ENCODE data around the gene CLIP4.
"Not testable (repeated sequence)": the region's sequence is repeated elsewhere in the genome, so short reads cannot be mapped to it uniquely, and the experiment has no call there.

The CLIP4 gene, protein sequence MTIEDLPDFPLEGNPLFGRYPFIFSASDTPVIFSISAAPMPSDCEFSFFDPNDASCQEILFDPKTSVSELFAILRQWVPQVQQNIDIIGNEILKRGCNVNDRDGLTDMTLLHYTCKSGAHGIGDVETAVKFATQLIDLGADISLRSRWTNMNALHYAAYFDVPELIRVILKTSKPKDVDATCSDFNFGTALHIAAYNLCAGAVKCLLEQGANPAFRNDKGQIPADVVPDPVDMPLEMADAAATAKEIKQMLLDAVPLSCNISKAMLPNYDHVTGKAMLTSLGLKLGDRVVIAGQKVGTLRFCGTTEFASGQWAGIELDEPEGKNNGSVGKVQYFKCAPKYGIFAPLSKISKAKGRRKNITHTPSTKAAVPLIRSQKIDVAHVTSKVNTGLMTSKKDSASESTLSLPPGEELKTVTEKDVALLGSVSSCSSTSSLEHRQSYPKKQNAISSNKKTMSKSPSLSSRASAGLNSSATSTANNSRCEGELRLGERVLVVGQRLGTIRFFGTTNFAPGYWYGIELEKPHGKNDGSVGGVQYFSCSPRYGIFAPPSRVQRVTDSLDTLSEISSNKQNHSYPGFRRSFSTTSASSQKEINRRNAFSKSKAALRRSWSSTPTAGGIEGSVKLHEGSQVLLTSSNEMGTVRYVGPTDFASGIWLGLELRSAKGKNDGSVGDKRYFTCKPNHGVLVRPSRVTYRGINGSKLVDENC

DNA sequence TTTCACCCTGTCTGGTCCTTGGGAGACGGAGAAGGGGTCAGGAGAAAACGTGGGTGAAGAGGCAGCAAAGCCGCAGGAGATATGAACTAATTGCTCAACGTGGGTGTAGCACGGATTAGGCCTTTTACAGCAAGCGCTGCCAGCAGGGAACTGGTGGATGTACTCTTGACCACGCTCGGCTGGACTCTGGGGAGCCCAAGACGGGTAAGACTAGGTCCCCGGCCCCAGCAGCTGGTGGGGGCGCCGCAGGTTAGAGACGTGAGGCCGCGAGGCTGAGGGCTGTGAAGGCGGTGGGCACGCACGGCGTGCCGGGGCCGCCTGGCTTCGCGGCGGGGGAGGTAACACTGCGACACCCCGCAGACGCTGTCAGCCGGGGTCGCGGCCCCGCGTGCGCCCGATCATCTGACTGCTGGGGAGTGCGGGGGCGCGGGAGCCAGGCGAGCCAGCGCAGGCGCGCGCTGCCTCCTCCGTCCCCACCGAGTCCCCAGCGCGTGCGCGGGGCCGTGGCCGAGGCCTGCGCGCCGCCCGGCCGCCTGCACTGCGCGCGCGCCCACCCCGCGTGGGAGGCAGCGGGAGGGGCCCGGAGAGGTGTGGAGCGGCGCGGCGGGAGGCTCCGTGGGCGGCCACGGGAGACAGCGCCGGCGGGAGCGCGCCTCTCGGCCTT is at the start of gene CLIP4:
Gene CLIP4, plus strand, starts transcription at position 470 of the 664 bp plus-strand sequence. CDS start 5,974 bp downstream, outside the sequence.
- DNase-seq: peak; percentile 26 to 48

DNA sequence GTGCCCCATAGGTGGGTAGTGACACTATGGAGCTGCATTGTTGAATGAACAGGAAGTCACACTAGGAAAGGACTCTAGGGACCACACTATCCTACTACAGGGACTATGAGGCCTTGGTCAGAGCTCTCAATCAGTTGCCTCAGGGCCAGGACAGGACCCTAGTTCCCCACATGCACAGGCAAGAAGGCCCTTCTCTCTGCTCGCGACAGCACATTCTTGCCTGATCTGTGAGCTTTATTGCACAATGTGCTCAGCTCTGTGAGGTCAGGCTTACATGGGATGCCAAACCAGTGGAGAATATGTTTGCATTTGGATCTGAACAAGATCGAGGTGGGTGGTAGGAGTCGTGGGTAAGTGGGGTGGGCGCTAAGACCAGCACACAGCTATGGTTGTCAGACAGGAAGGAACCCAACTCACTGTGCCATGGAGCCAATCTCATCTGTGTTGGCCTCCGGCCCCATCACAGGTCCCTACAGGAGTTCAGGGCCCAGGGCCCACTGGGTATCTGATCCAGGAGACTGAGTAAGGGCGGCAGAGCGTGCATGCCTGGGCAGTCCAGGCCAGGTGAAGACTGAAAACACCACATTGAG is 48.8 kb upstream of the CLIP4 start:
- DNase-seq: no peak

DNA sequence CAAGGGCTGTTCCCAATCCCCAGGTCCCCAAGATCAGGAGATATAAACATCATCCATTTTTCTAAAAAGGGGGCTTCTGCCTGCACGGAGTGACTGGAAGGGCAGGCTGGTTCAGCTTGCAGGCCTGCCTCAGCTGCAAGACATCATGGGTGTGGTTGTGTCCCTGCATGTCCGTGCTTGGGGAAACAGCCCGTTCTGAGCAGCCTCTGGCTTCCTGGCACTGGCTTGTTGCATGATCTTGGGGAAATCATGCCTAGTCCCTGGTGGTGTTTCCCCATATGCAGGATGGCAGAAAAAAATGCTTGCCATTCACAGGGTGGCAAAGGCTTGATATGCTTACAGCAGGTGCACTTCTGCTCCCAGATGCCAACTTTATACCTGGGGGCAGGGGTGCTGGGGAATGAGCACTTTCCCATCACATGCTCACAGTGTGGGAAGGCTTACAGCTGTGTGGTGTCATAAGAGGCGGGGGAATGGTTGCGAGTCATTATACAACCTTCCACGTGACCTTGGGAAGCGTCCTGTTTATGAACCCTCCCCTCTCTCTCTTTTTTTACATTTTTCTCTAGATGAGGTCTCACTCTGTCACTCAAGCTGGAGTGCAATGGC is 48.1 kb upstream of the CLIP4 start:
- no peak for DNase-seq

DNA sequence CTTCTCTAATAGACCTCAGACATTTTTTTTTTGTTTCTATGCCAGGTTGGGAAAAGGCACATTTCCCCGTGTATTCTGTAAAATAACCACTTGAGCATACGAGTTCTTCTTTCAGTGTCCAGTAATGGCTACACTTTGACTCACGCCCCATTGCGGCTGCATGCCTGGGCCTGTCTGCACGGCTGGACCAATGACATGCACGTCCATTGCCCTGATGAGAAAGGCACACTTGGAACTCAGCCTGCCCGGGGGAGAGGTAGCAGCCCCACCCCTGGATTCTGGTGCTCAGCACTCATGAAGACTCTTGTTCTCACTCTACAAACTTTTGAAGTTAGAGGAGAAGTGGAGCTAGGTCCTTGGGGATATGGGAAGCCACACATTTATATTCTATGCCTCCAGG is 46.7 kb upstream of the CLIP4 start:
- DNase-seq: no peak

DNA sequence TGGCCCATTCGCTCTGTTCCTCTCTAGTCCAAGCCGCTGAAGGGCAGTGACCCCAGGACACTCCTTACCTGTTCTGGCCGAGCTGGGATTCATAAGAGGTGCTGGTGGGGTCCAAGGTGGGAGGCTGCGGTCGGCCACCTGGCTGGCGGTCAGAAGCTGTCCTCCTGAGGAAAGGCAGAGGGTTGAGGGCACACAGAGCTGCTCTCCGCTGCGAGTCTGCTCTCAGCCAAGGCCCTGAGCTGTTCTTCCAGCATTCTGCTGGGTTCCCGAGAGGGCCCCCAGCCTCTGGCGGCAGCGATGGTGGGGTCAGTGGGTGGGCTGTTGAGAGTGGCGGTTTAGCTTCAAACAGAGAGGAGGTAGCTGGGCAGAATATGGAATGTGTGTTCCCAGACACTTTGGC is 44.7 kb upstream of the CLIP4 start:
- DNase-seq: no peak

DNA sequence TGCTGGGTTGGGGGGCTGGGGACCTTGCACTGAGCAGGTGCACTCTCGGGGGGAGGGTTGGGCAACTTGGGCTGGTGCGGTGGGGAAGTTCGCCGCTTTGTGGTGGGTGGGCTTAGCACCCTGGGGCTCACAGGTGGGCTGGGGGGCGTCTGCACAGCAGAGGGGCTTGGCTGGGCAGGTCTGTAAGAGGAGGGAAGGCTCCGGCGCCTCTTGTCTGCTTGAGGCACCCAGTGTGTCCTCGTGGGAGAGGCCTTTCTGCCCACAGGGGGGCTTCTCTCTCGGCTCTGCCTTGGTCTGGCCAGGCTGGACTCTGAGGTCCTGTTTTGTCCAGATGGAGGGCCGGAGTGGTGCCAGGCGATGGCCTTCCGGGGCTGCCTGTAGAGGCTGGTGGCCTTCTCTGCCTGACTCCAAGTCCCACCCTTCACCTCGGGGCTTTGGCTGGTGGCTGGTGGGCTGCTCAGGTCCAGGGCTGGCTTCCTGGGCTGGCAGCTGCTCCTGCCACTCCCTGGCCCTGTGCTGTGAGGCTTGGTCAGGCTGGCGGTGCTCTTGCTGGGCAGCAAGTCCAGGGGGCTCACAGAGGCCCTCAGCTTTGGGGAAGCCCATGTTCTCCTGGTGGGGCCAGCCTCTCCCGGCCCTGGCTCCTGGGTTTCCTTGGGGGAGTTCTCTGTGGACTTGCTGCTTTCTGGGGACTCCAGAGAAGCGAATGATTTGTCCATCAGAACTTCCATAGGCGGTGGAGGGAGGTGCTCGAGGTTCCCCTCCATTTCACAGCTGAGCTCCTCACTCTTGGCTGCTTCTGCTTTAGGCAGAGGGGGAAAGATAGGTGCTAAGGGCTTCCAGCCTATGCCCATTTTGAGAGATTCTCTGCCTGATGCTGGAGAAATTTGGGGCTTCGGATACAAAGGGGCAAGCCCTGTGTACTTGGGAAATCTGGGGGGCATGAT is 43.9 kb upstream of the CLIP4 start:
- no peak for DNase-seq

DNA sequence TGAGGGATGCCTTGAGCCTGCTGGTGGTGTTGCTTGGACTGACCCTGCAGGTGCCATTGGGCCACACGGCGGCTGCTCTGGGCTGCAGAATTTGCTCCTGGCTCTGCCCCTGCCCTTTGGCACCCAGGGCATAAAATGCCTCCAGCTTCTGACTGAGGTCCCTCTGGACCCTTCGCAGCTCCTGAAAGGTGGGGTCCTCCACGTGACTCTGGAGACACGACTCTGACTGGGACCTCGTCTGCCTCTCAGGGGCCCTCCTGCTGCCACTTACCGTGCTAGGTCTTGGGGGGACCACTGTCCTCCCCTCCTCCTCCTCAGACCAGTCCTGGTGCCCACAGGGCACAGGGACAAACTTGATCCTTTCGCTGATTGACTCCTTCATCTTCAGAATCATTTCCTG is 43.0 kb upstream of the CLIP4 start:
- no peak for DNase-seq

DNA sequence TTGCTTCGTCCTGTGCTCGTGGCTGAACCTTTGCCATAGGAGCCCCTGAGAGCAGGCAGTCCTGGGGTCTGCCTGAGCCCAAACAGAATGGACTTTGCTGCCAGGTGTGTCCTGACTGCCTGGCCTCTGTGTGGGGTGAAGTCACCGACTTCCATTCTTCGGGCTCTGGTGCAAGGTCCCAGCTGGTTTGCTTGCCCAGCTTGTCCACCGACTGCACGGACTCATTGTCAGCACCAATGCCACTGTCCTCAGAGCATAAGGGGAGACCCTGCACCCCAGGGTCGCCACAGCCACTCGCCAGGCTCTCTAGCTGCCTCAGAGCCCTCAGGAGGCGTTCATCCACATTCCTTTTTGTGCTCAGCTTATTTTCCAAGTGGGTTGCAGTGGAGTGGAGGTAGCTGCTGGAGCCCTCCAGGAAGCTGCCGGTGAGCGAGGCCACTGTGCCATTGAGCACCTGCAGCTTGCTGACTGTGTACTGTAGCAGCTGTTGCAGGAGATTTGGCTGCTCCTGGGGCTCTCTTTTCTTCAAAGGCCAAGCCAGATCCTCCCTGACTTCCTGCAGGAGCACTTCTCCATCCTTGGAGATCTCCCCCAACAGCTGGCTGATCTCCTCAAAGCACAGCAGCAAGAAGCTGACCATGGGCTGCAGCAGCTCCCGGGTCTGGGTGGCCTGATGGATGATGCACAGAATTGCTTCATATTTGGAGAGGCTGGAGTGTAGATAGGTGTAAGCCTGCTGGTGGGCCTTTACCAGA is 42.1 kb upstream of the CLIP4 start:
- DNase-seq: no peak

DNA sequence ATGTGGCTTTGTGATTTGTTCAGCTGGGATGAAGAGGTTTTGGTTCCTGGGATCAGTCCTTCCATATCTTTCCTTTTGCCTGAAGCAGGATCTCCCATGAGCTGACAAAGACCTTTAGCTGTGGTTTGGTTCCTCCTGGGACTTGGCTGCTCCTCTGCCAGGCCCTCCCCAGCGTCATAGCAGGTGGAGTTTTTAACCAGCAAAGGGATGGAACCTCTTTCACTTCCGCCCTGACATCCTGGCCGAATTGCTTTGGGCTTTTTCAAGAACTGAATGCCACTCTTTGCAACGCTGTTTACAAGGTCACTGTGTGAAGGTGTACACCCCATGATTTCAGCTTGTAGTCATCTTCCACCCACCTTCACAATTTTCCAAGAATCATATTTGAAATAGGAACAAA is 41.3 kb upstream of the CLIP4 start:
- no peak for DNase-seq

DNA sequence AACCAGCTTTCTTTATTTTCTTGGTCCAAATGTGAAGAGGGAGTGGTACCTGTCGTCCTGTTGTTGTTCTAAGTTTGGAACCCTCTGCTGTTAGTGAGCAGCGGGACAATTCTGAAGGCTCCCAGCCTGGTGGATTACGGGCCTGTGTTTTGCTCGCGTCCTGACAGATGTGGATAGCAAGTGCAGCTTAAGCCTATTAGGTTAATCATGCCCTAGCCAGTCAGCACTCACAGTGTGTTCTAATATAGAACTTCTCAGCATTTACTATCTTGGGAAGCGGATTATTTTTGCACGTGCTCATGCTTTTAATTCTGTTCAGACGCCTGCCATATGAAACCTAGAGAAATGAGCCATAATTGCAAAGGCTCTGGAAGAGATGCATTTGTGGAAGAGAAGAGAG is 40.8 kb upstream of the CLIP4 start, which contains the start of gene PCARE:
Gene PCARE, minus strand, starts transcription at position 113 of the 400 bp plus-strand sequence. CDS start 262 bp downstream, outside the sequence.
- no peak for DNase-seq

DNA sequence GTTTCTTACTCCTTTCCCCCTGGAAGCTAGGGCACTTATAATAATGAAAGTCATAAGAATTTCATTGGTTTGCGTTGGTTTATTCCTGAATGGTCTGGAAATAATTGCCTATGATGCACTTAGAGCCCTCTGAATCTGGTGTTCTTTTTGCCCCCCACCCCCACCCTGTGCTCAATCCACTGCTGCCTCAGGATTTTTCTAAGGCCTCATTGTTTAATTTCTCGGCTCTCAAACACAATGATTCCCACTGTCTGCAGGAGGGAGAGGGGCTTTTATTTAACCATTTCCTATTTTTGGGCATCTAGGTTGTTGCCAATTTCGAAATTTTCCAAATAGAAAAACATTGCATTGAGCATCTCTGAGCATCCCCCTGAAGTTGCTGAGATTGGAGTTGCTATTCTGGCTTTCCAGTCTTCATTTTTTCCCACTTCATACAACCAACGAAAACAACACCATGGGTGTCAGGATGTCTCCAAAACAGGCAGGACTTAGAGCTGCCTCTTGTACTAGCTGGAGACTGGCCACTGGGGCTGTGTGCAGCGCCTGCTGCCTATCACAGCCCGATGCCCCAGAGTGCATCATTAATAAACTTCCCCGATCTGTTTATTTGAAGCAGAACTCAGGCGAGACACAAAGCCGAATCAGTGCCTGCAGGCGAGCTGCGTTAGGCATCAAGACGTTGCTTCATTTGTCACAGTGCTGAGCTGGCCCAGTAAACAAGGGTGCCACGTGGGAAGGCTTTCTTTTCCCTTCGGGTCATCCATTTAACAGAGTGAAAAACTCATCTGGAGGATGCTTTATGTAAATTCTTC is 39.1 kb upstream of the CLIP4 start:
- no peak for DNase-seq

DNA sequence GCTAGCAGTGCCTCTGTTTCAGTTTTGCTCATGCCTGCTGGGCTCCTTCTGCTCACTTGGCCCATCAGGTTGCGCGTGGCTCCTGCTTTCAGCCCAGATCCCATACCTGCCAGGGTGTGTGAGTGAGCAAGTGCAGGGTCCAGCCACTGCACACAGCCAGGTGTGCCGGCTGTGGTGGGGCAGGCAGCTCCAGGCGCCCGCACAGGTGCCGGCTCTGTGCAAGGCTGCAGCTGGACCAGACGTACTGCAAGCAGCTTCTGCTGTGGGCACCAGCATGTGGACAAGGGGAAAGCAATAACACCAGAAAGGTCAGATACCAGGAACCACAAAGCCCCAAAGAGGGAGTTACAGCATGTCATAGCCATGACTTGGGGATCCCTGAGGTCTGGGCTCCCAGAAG is 35.3 kb upstream of the CLIP4 start:
- no peak for DNase-seq

DNA sequence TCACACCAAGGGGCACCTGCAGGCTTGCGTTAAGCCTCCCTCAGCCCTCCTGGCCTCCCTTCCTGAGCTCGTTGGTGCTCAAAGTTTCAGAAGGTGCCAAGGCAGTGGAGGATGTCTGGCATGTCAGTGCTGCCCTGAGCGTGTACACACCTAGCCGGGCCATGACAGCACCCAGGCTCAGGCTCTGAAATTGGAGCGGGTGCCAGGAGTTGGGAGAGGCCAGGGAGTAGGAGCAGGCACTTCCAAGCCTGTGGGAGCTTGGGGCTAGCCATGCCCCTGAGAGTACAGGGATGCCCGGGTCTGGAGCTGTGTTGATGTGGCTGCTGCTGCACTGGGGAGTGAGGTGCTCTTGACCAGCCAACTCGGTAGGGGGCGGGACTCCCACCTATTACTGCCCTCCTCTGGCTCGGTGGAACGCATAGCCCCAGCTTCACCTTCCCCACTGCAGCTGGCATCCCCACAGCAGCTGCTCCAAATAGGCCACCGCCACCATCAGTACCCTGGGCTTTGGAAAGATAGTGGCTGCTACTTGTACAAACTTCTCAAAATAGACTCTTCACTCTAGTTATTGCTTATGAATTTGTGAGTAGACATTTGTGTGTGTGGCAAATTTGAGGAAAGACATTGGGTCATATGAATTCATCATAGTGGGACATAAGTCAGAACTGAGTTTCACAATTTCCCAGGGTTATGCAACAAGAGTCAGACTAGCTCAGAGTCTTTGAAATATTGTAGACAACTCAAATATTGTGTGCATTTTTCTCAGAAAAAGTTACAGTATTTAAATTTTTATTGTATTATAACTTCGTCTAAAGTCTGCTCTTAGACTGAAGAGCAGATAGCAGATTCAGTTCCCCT is 34.1 kb upstream of the CLIP4 start:
- no peak for DNase-seq

DNA sequence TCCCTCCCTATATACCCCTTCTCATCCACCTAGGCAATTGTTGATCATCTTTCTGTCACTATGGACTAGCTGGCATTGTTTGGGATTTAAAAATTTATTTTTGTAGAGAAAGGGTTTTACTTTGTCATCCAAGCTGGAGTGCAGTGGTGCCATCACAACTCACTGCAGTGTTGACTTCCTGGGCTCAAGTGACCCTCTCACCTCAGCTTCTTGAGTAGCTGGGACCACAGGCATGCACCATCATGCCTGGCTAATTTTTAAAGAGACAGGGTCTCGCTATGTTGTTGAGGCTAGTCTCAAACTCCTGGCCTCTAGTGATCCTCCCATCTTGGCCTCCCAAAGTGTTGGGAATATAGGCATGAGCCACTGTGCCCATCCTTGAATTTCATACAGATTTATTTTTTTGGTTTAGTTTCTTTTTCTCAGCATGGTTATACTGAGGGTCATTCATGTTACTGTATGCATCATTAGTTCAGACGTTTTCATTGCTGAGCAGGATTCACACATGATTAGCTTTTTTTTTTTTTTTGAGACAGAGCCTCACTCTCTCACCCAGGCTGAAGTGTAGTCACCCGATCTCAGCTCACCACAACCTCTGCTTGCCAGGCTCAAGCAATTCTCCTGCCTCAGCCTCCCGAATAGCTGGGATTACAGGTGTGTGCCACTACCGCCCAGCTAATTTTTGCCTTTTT is 32.3 kb upstream of the CLIP4 start:
- no peak for DNase-seq

DNA sequence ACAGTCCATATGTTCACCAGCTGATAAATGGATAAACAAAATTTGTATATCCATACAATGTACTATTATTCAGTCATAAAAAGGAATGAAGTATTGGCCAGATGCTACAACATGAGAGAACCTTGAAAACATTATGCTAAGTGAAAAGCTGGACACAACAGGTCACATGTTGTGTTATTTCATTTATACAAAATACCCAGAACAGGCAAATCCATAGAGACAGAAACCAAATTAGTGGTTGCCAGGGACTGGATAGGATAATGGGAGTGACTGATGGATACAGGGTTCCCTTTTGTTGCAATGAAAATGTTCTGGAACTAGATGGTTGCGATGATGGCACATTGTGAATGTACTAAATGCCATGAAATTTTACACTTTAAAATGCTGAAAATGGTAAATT is 30.7 kb upstream of the CLIP4 start:
- DNase-seq: no peak

DNA sequence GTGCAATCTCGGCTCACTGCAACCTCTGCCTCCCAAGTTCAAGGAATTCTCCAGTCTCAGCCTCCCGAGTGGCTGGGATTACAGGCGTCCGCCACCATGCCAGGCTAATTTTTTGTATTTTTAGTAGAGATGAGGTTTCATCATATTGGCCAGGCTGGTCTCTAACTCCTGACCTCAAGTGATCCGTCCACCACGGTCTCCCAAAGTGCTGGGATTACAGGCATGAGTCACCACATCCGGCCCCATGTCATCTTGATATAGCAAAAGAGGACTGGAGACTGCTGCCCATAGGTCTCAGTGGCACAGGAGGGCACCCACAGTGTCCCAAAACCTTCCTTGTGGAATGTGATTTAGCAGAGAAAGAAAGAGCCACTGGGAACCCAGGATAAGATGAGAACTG is 24.9 kb upstream of the CLIP4 start:
- DNase-seq: not testable (repeated sequence)

DNA sequence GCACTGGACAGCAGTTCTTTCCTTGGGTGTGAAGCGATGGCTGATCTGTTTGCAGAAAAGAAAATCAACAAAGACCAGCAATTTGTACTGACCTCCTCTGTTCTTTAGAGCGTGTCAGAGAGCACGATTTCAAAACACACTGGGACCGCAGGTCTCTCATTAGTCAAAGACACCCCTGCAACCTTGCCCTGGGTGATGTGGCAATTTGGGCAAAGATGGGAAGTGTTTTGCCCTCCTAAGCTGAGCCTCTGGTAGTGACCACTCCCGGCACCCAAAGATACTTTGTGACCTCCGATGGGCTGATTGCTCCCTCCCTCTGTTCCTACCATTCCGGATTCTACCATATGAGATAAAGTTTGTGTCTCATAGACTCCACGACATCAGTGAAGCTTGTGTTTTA is 18.2 kb upstream of the CLIP4 start:
- DNase-seq: no peak

DNA sequence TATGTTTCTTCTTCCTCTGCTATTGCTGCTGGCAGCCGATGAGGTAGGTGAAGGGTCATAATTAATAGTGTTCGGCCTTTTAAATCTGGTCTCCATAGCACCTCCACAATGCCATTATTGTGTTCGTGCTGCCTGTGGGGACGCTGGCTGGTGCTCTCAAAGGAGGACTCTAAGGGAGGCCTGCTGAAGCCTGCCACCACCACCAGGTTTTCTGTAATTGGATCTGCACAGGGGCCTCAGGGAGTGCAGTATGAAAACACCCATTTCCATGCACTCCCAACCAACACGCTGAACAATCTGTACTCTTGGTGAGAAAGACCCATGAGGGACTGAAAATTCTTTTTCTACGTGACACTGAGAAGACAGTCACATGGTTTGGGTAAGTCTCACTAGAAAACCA is 17.6 kb upstream of the CLIP4 start:
- no peak for DNase-seq
